ENCODE data around the gene NACC1. TPM values are rescaled to one million over a fixed set of nuclear protein-coding genes. Genes with fewer than 3 reads are reported as not detected.
A peak's percentile ranks its signal among the peaks of the same experiment; 100 is the strongest.

NACC1 gene
- total and polyA plus RNA-seq, 5 donors, result 27.6 to 44.2 (median 40.2) TPM

GRCh38 chr19:13077240-13077639, 40.8 kb upstream of the NACC1 start:
- Histone ChIP-seq H3K27me3 (ENCODE audit: control insufficient read depth, insufficient read depth) (no peaks in the 10 kb centered on the region), H3K27ac (ENCODE audit: low read length) (no peak overlapping the region), H3K4me1 (ENCODE audit: control insufficient read depth, insufficient read depth, low read length) (peaks cover 21% of the 10 kb centered on the region), H3K4me3 (ENCODE audit: low read length) (no peak overlapping the region), H3K9me3 (ENCODE audit: control insufficient read depth, low read length) (no peaks in the 10 kb centered on the region)
- 59% methylated on average over 11 of the region's 11 CpGs for WGBS
- DNase-seq, result peak in 1 of 3 donors; percentile 73
- no peak for ATAC-seq
- intact Hi-C loops (cut with DNase I), result no loop called here

DNA sequence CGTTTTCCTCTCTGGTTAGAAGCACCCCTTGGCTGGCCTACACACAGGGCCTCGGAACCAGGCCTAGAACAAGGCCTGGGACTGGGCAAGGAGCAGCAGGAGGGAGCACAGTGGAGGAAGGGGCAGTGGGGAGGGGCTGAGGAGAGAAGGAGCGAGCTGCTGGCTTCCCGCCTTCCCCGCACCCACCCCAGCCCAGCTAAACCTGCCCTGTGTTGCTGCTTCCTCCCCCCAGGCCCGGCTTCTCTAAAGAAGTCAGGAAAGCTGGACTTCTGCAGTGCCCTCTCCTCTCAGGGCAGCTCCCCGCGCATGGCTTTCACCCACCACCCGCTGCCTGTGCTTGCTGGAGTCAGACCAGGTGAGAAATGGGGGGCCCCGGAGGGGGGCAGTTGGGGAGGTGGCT, 39.7 kb upstream of the NACC1 start:
- Histone ChIP-seq H3K9me3 (ENCODE audit: control insufficient read depth, low read length) (no peaks in the 10 kb centered on the region), H3K4me1 (ENCODE audit: control insufficient read depth, insufficient read depth, low read length) (peaks cover 23% of the 10 kb centered on the region), H3K4me3 (ENCODE audit: low read length) (no peak overlapping the region), H3K27ac (ENCODE audit: low read length) (peak overlapping the region; percentile 7), H3K27me3 (ENCODE audit: control insufficient read depth, insufficient read depth) (no peaks in the 10 kb centered on the region)
- WGBS, result 80% methylated on average over 10 of the region's 10 CpGs
- DNase-seq (no peak), ATAC-seq (no peak)
- intact Hi-C loops (cut with DNase I), result no loop called here

- Histone ChIP-seq H3K4me1 (ENCODE audit: control insufficient read depth, insufficient read depth, low read length) (peaks cover 23% of the 10 kb centered on the region), H3K27me3 (ENCODE audit: control insufficient read depth, insufficient read depth) (no peaks in the 10 kb centered on the region), H3K27ac (ENCODE audit: low read length) (peak overlapping the region; percentile 65), H3K9me3 (ENCODE audit: control insufficient read depth, low read length) (no peaks in the 10 kb centered on the region), H3K4me3 (ENCODE audit: low read length) (no peak overlapping the region)
- peak; percentile 20 to 41 for ATAC-seq
- intact Hi-C loops (cut with DNase I), result no loop called here
- 45% methylated on average over 12 of the region's 12 CpGs for WGBS
- peak; percentile 49 to 78 (median 73) for DNase-seq
Measured at GRCh38 chr19:13078897-13079541, 39.0 kb upstream of the NACC1 start.

- intact Hi-C loops (cut with DNase I), result no loop called here
- Histone ChIP-seq H3K4me1 (ENCODE audit: control insufficient read depth, insufficient read depth, low read length) (peaks cover 23% of the 10 kb centered on the region), H3K4me3 (ENCODE audit: low read length) (no peak overlapping the region), H3K9me3 (ENCODE audit: control insufficient read depth, low read length) (no peaks in the 10 kb centered on the region), H3K27ac (ENCODE audit: low read length) (peak overlapping the region; percentile 65), H3K27me3 (ENCODE audit: control insufficient read depth, insufficient read depth) (no peaks in the 10 kb centered on the region)
- ATAC-seq, result peak; percentile 36 to 76
- DNase-seq, result peak; percentile 69 to 88 (median 86)
- WGBS, result 38% methylated on average over 16 of the region's 16 CpGs
Measured at GRCh38 chr19:13079542-13079986, 38.5 kb upstream of the NACC1 start.

DNA sequence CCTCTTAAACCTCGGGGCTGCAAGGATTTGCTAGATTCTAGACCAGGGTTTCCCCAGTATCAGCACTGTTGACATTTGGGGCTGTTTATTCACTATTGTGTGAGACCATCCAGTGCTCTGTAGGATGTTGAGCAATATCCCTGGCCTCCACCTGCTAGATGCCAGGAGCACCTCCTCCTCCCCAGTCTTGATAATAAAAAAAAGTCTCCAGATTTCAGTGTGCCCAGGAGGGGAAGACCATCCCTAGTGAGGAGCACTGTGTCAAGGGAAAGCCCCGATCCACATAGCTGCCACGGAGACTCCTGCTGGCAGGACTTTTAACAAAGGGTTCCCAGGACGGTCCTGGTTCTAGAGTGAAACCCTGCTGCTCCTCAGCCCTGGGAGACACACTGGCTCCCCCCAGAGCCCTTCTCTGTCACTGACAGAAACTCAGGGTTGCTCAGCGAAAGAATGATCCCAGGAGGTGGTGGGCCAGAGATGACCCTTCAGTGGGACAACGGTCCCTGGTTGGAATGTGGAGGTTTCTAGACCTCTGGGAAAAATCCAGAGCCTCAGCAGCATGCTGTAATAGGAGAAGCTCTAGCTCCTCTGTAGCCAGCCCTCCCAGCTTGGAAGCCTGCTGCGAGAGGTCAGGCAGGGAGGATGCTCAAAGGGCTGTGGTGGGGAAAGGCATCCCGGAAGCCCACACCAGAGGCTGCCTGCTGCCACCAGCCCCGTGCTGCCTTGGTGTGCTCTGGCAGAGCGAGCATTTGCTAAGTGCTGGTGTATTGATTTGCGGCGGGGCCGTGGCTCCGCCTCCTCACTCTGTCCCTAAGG, 35.7 kb upstream of the NACC1 start:
- peaks cover 23% of the 10 kb centered on the region for H3K4me1 ChIP-seq (ENCODE audit: control insufficient read depth, insufficient read depth, low read length)
- 52% methylated on average over 14 of the region's 14 CpGs for WGBS

DNA sequence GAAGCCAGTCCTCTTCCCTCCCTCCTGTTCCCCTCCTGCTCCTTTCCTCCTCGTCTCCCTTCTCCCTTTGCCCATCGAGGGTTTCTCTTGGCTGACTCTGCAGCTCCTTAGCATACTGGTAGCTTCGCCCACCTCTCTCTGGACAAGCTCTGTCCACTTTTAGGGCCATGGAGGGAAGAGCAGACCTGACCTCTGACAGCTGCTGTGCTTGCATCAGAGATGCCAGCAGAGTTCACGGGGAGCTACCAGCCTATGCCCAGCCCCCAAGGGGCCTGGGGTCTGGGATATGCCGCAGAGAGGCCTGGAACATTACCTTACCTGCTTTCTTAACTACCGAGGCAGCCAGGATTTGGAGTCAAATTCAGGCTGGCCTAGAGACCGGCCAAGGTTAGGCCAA, 35.1 kb upstream of the NACC1 start:
- Histone ChIP-seq H3K9me3 (ENCODE audit: control insufficient read depth, low read length) (no peaks in the 10 kb centered on the region), H3K27me3 (ENCODE audit: control insufficient read depth, insufficient read depth) (no peaks in the 10 kb centered on the region), H3K27ac (ENCODE audit: low read length) (peak overlapping the region; percentile 23), H3K4me1 (ENCODE audit: control insufficient read depth, insufficient read depth, low read length) (peaks cover 20% of the 10 kb centered on the region), H3K4me3 (ENCODE audit: low read length) (no peak overlapping the region)
- intact Hi-C loops (cut with DNase I), result no loop called here
- WGBS, result 69% methylated on average over 7 of the region's 7 CpGs
- ATAC-seq (no peak), DNase-seq (peak in 2 of 3 donors; percentile 6 to 34)

More for the DNA sequence above, 35.7 kb upstream of the NACC1 start:
- intact Hi-C loops (cut with DNase I), result no loop called here
- peak overlapping the region; percentile 56 for H3K27ac ChIP-seq (ENCODE audit: low read length)
- H3K27me3 ChIP-seq (ENCODE audit: control insufficient read depth, insufficient read depth), result no peaks in the 10 kb centered on the region
- no peaks in the 10 kb centered on the region for H3K9me3 ChIP-seq (ENCODE audit: control insufficient read depth, low read length)
- DNase-seq (peak; percentile 52 to 76 (median 69)), ATAC-seq (peak; percentile 38 to 50)
- H3K4me3 ChIP-seq (ENCODE audit: low read length), result no peak overlapping the region

- H3K27ac ChIP-seq (ENCODE audit: low read length), result no peak overlapping the region
- ATAC-seq, result no peak
- H3K4me3 ChIP-seq (ENCODE audit: low read length), result no peak overlapping the region
- peak in 2 of 3 donors; percentile 9 to 48 for DNase-seq
- H3K4me1 ChIP-seq (ENCODE audit: control insufficient read depth, insufficient read depth, low read length), result peaks cover 20% of the 10 kb centered on the region
- 94% methylated on average over 9 of the region's 9 CpGs for WGBS
- no peaks in the 10 kb centered on the region for H3K27me3 ChIP-seq (ENCODE audit: control insufficient read depth, insufficient read depth)
- no peaks in the 10 kb centered on the region for H3K9me3 ChIP-seq (ENCODE audit: control insufficient read depth, low read length)
- intact Hi-C loops (cut with DNase I), result no loop called here
Measured at GRCh38 chr19:13083627-13084026, 34.4 kb upstream of the NACC1 start.

- Histone ChIP-seq H3K9me3 (ENCODE audit: control insufficient read depth, low read length) (no peaks in the 10 kb centered on the region), H3K27me3 (ENCODE audit: control insufficient read depth, insufficient read depth) (no peaks in the 10 kb centered on the region), H3K4me3 (ENCODE audit: low read length) (no peak overlapping the region), H3K27ac (ENCODE audit: low read length) (peak overlapping the region; percentile 55), H3K4me1 (ENCODE audit: control insufficient read depth, insufficient read depth, low read length) (peaks cover 10% of the 10 kb centered on the region)
- intact Hi-C loops (cut with DNase I), result no loop called here
- WGBS, result 22% methylated on average over 7 of the region's 7 CpGs
- DNase-seq (peak; percentile 28 to 69 (median 60)), ATAC-seq (peak; percentile 10 to 29)
Measured at GRCh38 chr19:13085666-13086065, 32.4 kb upstream of the NACC1 start.

GRCh38 chr19:13086341-13086740, 31.7 kb upstream of the NACC1 start:
- intact Hi-C loops (cut with DNase I), result no loop called here
- H3K9me3 ChIP-seq (ENCODE audit: control insufficient read depth, low read length), result no peaks in the 10 kb centered on the region
- no peaks in the 10 kb centered on the region for H3K27me3 ChIP-seq (ENCODE audit: control insufficient read depth, insufficient read depth)
- peaks cover 10% of the 10 kb centered on the region for H3K4me1 ChIP-seq (ENCODE audit: control insufficient read depth, insufficient read depth, low read length)
- no peak for ATAC-seq
- peak overlapping the region; percentile 55 for H3K27ac ChIP-seq (ENCODE audit: low read length)
- WGBS, result 57% methylated on average over 2 of the region's 2 CpGs
- no peak overlapping the region for H3K4me3 ChIP-seq (ENCODE audit: low read length)
- no peak for DNase-seq

DNA sequence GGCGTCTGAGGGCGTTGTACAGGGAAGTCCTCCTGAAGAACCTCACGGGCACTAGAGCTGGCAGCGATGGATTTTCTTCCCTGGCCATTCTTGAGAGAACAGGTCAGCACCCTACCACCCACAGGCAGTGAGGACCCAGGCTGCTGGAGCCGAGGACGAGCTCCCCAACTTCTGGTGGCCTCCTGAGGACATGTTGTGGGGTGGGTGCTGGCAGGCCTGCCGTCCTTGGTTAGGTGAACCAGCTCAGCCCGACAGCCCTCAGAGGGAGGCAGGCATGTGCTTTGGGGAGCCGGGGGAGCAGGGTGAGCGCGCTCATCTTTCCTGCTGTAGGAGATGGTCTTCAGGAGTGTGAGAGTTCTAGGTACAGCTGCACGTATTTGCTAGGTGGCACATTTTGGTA, 30.8 kb upstream of the NACC1 start:
- intact Hi-C loops (cut with DNase I), result no loop called here
- WGBS, result 87% methylated on average over 12 of the region's 12 CpGs
- peaks cover 10% of the 10 kb centered on the region for H3K4me1 ChIP-seq (ENCODE audit: control insufficient read depth, insufficient read depth, low read length)

More for the DNA sequence above, 30.8 kb upstream of the NACC1 start:
- ATAC-seq (no peak), DNase-seq (peak in 1 of 3 donors; percentile 35)
- Histone ChIP-seq H3K27me3 (ENCODE audit: control insufficient read depth, insufficient read depth) (no peaks in the 10 kb centered on the region), H3K9me3 (ENCODE audit: control insufficient read depth, low read length) (no peaks in the 10 kb centered on the region), H3K27ac (ENCODE audit: low read length) (no peak overlapping the region), H3K4me3 (ENCODE audit: low read length) (no peak overlapping the region)
